Activated CD4-positive, alpha-beta memory T cell treated with anti-CD3 and anti-CD28 coated beads, Interleukin-2, amount 10 ng/mL, durations not matched to agents 7 days and 5 days (primary cell): ENCODE measurements around the gene VPREB3. TPM values are rescaled to one million over a fixed set of nuclear protein-coding genes. Genes with fewer than 3 reads are reported as not detected.
A peak's percentile ranks its signal among the peaks of the same experiment; 100 is the strongest.

Experiments
- CTCF ChIA-PET: fragments of 350-600 bp; sonication (Branson Sonifier 250); formaldehyde crosslinking; loops from one replicate; lab custom pipeline; 2021; ENCODE audit warnings: antibody characterized with exemption, inconsistent platforms; lab: Charles Lee
- POLR2A ChIA-PET: fragments of 350-600 bp; sonication (Branson Sonifier 250); formaldehyde crosslinking; loops from one replicate; lab custom pipeline; 2021; ENCODE audit warnings: antibody characterized with exemption; lab: Charles Lee
- DNase-seq: peaks from one replicate; pipeline ENCODE4 v3.0.0-alpha.2; 2020
- H3K27ac Mint-ChIP-seq: one replicate; pipeline ENCODE4 v1.8.0; 2021; ENCODE audit warnings: mild to moderate bottlenecking, mixed read lengths
- H3K27me3 Mint-ChIP-seq: one replicate; pipeline ENCODE4 v1.8.0; 2021; ENCODE audit warnings: mixed read lengths
- H3K36me3 Mint-ChIP-seq: one replicate; pipeline ENCODE4 v1.8.0; 2021; ENCODE audit warnings: low read depth, mixed read lengths
- H3K4me1 Mint-ChIP-seq: one replicate; pipeline ENCODE4 v1.8.0; 2021; ENCODE audit warnings: mixed read lengths
- H3K4me3 Mint-ChIP-seq: one replicate; pipeline ENCODE4 v1.8.0; 2021; ENCODE audit warnings: mild to moderate bottlenecking, mixed read lengths
- H3K9me3 Mint-ChIP-seq: one replicate; pipeline ENCODE4 v1.8.0; 2021; ENCODE audit warnings: mixed read lengths
- total RNA-seq, 2 experiments: library from RNA; stranded (reverse); gene quantifications; one replicate each; pipeline ENCODE4 v1.2.3, GENCODE V29; 2021

VPREB3 gene
- total RNA-seq, 2 experiments from 2014 or later: not detected

DNA sequence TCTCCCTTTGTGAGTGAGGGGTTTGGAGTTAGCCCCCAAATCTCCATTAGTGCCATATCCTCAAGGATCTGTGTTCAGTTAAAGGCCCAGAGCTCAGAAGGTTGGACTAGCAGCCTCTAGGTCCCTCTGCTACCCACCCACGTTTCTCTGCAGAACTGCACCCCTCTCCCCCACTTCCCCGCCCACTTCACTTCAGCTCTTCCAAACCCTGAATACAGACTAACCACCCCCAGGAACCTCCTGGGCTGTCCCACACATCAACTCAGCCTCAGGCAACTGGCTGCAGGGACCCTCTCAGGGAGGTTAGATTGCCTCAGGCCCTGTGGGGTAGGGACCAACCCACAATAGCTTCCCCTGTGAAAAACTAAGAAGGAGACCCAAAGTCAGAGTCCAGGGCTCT is 840 bp downstream of the VPREB3 start:
- DNase-seq: no peak
- Mint-ChIP-seq H3K36me3 (no peaks in the 10 kb centered on the region), H3K4me1 (peaks cover 16% of the 10 kb centered on the region), H3K4me3 (no peak overlapping the region), H3K9me3 (no peaks in the 10 kb centered on the region), H3K27ac (no peak overlapping the region), H3K27me3 (peaks cover 2% of the 10 kb centered on the region)
- ChIA-PET POLR2A (no interaction called here), CTCF (no interaction called here)

DNA sequence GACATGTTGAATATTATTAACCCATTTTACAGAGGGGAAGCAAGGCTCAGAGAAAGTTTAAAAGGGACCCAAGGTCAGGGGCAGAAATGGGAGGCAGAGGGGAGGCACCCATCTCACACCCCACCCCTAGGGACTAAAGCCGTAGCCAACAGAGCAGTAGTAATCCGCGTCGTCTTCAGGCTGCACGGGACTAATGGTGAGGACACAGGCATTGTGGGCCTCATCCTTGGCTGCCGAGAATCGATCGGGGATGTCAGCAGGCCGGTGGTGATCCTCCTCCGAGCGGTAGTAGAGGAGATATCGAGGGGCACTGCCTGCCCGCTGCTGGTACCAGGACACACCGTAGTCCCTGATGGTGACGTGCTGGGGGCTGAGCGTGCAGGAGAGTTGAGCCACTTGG is 1.5 kb downstream of the VPREB3 start:
- DNase-seq: no peak
- H3K4me3 Mint-ChIP-seq: peak overlapping the region; percentile 7
- H3K4me1 Mint-ChIP-seq: peaks cover 16% of the 10 kb centered on the region
- CTCF ChIA-PET: no interaction called here
- POLR2A ChIA-PET: no interaction called here
- no peak overlapping the region for H3K27ac Mint-ChIP-seq
- no peaks in the 10 kb centered on the region for H3K9me3 Mint-ChIP-seq
- no peaks in the 10 kb centered on the region for H3K36me3 Mint-ChIP-seq
- H3K27me3 Mint-ChIP-seq: peaks cover 2% of the 10 kb centered on the region

DNA sequence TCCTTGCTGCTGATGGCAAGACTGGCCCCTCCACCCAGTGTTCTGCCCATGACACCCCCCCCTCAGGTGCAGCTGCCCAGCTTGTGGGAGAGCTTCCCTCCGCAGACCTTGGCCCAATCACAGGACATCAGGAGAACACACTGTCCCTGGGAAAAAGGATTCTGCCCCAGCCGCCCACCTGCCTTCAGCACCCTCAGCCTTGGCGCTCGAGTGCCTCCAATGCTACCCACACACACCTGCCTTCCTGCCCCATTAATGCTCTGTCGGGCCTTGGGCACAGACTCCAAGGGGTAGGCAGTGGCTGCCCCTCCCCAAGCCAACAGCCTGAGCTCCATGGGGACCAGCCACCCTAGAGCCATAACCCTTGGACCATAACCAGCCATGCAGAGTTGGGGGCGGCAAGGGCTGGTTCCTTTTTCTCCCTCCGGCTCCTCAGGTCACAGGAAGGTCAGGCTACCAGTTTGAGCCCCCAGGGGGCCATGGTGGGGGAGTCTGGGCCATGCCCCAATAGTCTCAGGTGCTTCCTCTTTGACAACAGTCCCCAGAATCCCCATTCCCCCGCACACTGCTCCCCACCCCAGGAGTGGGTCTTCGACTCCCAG is 2.0 kb downstream of the VPREB3 start:
- peaks cover 16% of the 10 kb centered on the region for H3K4me1 Mint-ChIP-seq
- ChIA-PET POLR2A (interaction anchor here (0.6 to 3.2 kb wide), 4 partner anchors 15 to 454 kb away, joined by 3 to 18 read pairs (median 6); partner anchors contain the start of gene CHCHD10), CTCF (interaction anchor here (0.8 kb wide), 1 partner anchor 105 kb away, joined by 6 read pairs; the partner anchor contains the start of gene SLC2A11)
- peak overlapping the region; percentile 66 for H3K4me3 Mint-ChIP-seq
- no peaks in the 10 kb centered on the region for H3K9me3 Mint-ChIP-seq
- DNase-seq: no peak
- peaks cover 2% of the 10 kb centered on the region for H3K27me3 Mint-ChIP-seq
- no peaks in the 10 kb centered on the region for H3K36me3 Mint-ChIP-seq
- peak overlapping the region; percentile 26 for H3K27ac Mint-ChIP-seq

DNA sequence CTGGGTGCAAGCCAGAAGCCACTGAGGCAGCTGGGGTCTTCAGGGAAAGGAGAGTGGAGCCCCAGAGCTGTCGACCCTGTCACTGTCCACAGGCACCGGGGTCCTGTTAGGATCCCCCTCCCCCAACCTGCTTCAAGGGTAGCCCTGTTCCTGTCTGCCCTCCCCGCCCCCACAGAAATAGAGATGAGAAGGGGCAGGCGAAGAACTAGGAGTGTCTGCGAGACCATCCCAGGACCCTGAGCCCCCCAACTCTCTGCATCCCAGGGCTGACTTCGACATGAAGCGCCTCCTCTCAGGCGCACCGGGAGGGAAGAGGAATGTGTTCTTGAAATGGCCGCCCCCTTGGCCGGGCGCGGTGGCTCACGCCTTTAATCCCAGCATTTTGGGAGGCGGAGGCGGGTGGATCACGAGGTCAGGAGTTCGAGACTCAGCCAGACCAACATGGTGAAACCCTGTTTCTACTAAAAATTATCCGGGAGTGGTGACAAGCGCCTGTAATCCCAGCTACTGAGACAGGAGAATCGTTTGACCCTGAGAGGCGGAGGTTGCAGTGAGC is 2.7 kb downstream of the VPREB3 start:
- H3K4me3 Mint-ChIP-seq: peak overlapping the region; percentile 68
- no peaks in the 10 kb centered on the region for H3K27me3 Mint-ChIP-seq
- H3K9me3 Mint-ChIP-seq: no peaks in the 10 kb centered on the region
- peaks cover 16% of the 10 kb centered on the region for H3K4me1 Mint-ChIP-seq
- ChIA-PET CTCF (interaction anchor here (0.8 to 1.4 kb wide), 2 partner anchors 106 to 142 kb away, joined by 3 to 6 read pairs; partner anchors contain the start of genes MIF and SLC2A11), POLR2A (interaction anchor here (0.6 to 3.2 kb wide), 5 partner anchors 12 to 455 kb away, joined by 3 to 18 read pairs (median 3); partner anchors contain the start of gene CHCHD10)
- H3K36me3 Mint-ChIP-seq: no peaks in the 10 kb centered on the region
- no peak for DNase-seq
- H3K27ac Mint-ChIP-seq: no peak overlapping the region

DNA sequence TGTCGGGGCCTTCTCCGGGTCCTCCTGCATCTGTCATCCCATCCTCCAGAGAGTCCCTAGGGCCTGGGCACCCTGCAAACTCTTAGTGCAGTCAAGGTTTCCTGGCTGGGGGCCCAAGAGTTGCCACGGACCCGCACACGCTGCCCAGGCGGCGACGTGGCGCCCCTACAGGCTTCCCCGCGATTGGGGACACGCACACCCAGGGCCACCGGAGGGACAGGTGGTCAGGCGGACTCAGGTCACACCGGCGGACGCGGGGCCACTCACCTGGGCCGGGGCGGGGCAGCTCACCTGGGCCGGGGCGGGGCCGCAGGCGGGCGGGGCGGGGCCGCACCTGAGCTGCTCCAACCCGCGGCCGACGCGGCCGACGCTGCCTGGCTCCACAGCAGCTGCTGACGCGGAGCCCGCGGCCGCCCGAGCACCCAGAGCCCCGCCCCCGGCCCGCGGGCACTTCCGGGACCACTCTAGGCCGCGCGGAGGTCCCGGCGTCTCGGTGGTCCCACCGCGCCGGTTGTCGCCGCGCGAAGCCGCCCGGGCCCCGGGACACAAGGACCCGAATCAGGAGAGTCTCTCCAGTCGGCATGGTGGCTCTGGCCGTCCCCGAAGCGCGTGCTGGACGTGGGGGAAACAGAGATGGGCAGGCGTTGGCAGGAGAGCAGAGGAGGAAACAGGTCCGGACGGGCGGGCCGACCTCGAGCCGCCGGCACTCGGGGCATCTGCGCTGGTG is 3.3 kb downstream of the VPREB3 start, which contains the start of gene ZNF70:
Gene ZNF70 (minus strand): TSS at position 399 of the 727 bp plus-strand sequence. CDS start 5,972 bp downstream, outside the sequence.
- ChIA-PET POLR2A (interaction anchor here (0.6 to 3.2 kb wide), 5 partner anchors 13 to 57 kb away, joined by 3 to 18 read pairs (median 3); partner anchors contain the start of gene CHCHD10), CTCF (interaction anchor here (0.8 to 1.4 kb wide), 2 partner anchors 106 to 143 kb away, joined by 3 to 6 read pairs; partner anchors contain the start of genes MIF and SLC2A11)
- H3K27ac Mint-ChIP-seq: peak within 1 kb of the TSS; percentile 26
- peak; percentile 85 for DNase-seq
- no peaks in the 10 kb centered on the region for H3K9me3 Mint-ChIP-seq
- H3K4me1 Mint-ChIP-seq: peaks cover 16% of the 10 kb centered on the region
- H3K27me3 Mint-ChIP-seq: no peaks in the 10 kb centered on the region
- no peaks in the 10 kb centered on the region for H3K36me3 Mint-ChIP-seq
- peak within 1 kb of the TSS; percentile 68 for H3K4me3 Mint-ChIP-seq

DNA sequence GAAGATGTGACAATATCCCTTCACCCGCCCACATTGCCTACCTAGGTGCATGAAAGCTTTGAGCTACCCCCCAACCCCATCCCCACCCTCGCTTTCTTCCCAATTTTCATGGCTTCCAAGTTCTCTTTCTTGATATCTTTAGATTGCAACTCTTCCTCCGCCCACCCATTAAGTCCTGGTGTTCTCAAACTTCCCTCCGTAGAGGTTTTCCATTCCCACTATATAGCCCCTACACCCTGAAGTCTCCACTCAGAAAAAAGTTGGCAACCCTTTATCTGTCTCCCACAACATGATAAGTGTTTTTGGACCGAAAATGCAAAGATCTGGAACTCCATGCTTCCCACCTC is 3.9 kb downstream of the VPREB3 start:
- ChIA-PET CTCF (interaction anchor here (0.9 to 1.4 kb wide), 2 partner anchors 144 kb away, joined by 3 read pairs; partner anchors contain the start of gene MIF), POLR2A (interaction anchor here (0.6 to 3.2 kb wide), 3 partner anchors 17 to 56 kb away, joined by 3 to 18 read pairs (median 8); partner anchors contain the start of gene CHCHD10)
- Mint-ChIP-seq H3K4me3 (peak overlapping the region; percentile 63), H3K27me3 (no peaks in the 10 kb centered on the region), H3K4me1 (peaks cover 16% of the 10 kb centered on the region), H3K36me3 (no peaks in the 10 kb centered on the region), H3K9me3 (no peaks in the 10 kb centered on the region), H3K27ac (no peak overlapping the region)
- DNase-seq: no peak

DNA sequence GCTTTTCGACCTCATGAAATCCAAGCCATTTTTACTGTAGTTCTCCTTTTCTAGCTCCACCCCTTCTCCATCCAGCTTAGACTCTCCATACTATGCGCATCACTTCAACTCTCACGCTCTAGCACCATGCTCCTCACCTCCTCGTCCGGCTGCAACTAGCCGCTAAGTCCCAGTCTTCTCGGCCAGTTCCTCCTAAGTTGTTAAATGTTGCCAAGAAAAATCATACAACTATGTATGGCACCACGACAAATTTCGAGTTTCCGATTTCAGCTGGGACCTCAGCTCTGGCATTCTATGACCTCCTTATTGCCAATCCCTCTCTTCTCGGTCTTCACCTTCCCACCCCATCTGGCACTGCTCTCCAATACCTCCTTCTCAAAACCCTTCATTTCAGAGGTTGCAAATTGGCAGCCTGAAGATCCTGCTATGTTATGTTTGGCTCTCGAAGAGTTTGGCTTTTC is 4.4 kb downstream of the VPREB3 start:
- ChIA-PET CTCF (interaction anchor here (0.7 to 0.9 kb wide), 3 partner anchors 9 to 145 kb away, joined by 3 to 5 read pairs (median 3); partner anchors contain the start of gene MIF), POLR2A (interaction anchor here (3.2 kb wide), 1 partner anchor 17 kb away, joined by 18 read pairs; the partner anchor contains the start of gene CHCHD10)
- no peaks in the 10 kb centered on the region for H3K27me3 Mint-ChIP-seq
- DNase-seq: no peak
- peaks cover 4% of the 10 kb centered on the region for H3K36me3 Mint-ChIP-seq
- no peaks in the 10 kb centered on the region for H3K9me3 Mint-ChIP-seq
- peaks cover 18% of the 10 kb centered on the region for H3K4me1 Mint-ChIP-seq
- no peak overlapping the region for H3K27ac Mint-ChIP-seq
- H3K4me3 Mint-ChIP-seq: peak overlapping the region; percentile 63

DNA sequence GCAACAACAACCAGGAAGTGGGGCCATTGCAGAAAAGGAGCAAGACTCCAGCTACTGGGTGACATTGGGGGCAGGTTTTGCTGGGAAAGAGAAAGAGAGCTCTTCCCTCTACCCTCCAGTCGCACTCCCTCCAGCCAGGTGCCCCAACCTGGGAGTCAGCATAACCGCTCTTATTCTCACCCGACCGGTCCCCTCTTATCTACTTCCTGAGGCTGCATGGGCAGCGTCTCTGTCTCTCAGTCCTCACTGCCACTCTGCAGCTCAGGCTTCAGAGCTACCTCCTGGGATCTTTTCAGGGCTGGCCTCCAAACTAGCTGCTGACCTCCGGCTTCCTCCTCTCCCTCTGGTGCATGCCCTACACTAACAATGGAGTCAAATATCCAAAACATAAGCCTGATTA is 8.4 kb downstream of the VPREB3 start:
- DNase-seq: no peak
- no peaks in the 10 kb centered on the region for H3K27me3 Mint-ChIP-seq
- CTCF ChIA-PET: interaction anchor here (1.1 kb wide), 1 partner anchor 114 kb away, joined by 3 read pairs; the partner anchor contains the start of gene DRICH1
- POLR2A ChIA-PET: no interaction called here
- no peak overlapping the region for H3K27ac Mint-ChIP-seq
- peaks cover 9% of the 10 kb centered on the region for H3K9me3 Mint-ChIP-seq
- no peak overlapping the region for H3K4me3 Mint-ChIP-seq
- H3K36me3 Mint-ChIP-seq: peaks cover 18% of the 10 kb centered on the region
- peaks cover 15% of the 10 kb centered on the region for H3K4me1 Mint-ChIP-seq

DNA sequence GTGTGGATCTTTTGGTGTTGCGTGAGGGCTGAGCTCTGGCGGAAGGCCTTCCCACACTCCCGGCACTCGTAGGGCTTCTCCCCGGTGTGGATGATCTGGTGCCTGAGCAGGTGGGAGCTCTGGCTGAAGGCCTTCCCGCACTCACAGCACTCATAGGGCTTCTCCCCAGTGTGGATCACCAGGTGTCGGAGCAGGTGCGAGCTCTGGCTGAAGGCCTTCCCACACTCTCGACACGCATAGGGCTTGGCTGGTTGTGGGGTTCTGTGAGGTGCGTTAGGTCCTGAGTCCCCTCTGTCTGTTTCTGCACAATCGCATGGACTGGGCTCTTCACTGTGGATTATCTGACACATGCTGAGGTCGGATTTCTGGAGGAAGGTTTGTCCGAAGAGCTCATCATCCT is 9.7 kb downstream of the VPREB3 start:
- Mint-ChIP-seq H3K27me3 (no peaks in the 10 kb centered on the region), H3K27ac (no peak overlapping the region), H3K36me3 (peaks cover 18% of the 10 kb centered on the region), H3K9me3 (peaks cover 9% of the 10 kb centered on the region), H3K4me3 (no peak overlapping the region), H3K4me1 (peaks cover 3% of the 10 kb centered on the region)
- ChIA-PET POLR2A (interaction anchor here (1.6 kb wide), 1 partner anchor 12 kb away, joined by 5 read pairs; no protein-coding TSS in a partner anchor), CTCF (interaction anchor here (1.1 to 1.3 kb wide), 2 partner anchors 27 to 112 kb away, joined by 3 to 4 read pairs; partner anchors contain the start of gene DRICH1)
- DNase-seq: no peak

DNA sequence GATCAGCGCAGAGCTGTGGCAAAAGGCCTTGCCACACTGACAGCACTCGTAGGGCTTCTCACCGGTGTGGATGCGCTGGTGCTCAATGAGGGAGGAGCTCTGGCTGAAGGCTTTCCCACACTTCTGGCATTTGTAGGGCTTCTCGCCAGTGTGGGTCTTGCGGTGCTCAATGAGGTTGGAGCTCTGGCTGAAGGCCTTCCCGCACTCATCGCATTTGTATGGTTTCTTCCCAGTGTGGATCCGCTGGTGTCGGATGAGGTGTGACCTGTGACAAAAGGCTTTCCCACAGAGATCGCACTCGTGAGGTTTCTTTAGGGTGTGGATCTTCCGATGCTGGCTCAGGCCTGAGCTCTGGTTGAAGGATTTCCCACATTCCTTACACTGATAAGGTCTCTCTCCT is 10.2 kb downstream of the VPREB3 start:
- CTCF ChIA-PET: no interaction called here
- H3K36me3 Mint-ChIP-seq: peaks cover 18% of the 10 kb centered on the region
- DNase-seq: no peak
- POLR2A ChIA-PET: interaction anchor here (1.6 kb wide), 1 partner anchor 12 kb away, joined by 5 read pairs; no protein-coding TSS in a partner anchor
- no peaks in the 10 kb centered on the region for H3K27me3 Mint-ChIP-seq
- H3K27ac Mint-ChIP-seq: no peak overlapping the region
- H3K9me3 Mint-ChIP-seq: peaks cover 9% of the 10 kb centered on the region
- H3K4me1 Mint-ChIP-seq: peaks cover 3% of the 10 kb centered on the region
- H3K4me3 Mint-ChIP-seq: no peak overlapping the region

DNA sequence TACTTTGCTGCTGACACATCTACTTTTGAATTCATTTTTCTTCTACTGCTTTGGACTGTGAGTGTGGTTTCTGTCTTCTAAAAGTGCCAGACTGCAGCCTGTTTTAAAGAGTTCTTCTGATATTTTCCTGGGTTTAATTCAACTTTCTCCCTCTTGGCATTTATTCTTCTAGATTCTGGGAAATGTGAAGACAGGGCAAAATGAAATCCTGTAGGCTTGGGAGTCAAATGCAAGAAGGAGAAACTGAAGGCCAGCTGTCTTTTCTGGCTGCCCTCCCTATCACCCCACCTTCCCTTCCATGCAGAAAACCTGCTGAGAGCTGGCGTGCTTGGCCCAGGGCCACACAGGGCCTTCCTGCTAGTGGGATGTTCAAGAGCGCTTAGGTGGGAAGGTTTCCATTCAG is 10.9 kb downstream of the VPREB3 start:
- Mint-ChIP-seq H3K9me3 (peaks cover 9% of the 10 kb centered on the region), H3K27me3 (no peaks in the 10 kb centered on the region), H3K36me3 (peaks cover 18% of the 10 kb centered on the region), H3K4me1 (peaks cover 3% of the 10 kb centered on the region), H3K4me3 (no peak overlapping the region), H3K27ac (no peak overlapping the region)
- POLR2A ChIA-PET: interaction anchor here (1.6 kb wide), 1 partner anchor 11 kb away, joined by 5 read pairs; no protein-coding TSS in a partner anchor
- DNase-seq: no peak
- CTCF ChIA-PET: no interaction called here

DNA sequence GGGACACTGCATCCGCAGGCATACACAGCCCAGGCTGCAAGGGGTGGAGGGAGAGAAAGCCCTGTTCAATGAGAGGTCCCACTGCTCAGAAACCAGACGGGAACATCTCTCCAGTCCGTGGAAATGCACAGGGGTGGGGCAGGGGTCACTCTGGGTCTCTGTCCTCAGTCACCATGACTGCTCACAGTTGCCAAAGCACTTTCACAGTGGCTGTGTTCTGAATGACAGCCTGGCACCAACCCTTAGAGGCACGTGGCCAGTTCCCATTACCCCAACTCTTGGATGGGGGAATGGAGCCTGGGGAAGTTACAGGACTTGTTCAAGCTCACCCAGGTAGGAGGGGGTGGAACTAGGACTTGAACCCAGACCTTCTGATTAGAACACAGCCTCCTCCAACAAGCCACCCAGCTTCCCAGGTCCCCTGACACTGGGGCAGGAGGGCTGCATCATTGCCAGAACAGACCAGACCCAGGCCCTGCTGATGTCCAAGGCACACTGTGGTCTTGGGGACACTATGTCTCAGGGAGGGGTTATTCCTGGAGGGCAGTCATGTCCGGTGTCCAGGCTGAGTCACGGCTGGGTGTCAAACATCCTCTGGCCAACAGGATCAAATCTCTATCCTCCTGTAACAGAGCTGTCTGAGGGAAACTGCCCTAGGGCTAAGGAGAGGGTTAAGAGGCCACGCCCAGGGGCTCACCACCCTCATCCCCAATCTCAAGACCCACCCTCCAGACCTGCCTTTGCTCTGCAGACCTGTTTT is 11.5 kb downstream of the VPREB3 start:
- H3K27me3 Mint-ChIP-seq: no peaks in the 10 kb centered on the region
- H3K36me3 Mint-ChIP-seq: peaks cover 18% of the 10 kb centered on the region
- H3K4me3 Mint-ChIP-seq: no peak overlapping the region
- DNase-seq: no peak
- POLR2A ChIA-PET: no interaction called here
- no peak overlapping the region for H3K27ac Mint-ChIP-seq
- CTCF ChIA-PET: no interaction called here
- H3K4me1 Mint-ChIP-seq: peaks cover 3% of the 10 kb centered on the region
- peaks cover 9% of the 10 kb centered on the region for H3K9me3 Mint-ChIP-seq
